MCF 10A (cell line): ENCODE measurements around the gene BHLHA9. TPM values are rescaled to one million over a fixed set of nuclear protein-coding genes. Genes with fewer than 3 reads are reported as not detected.

ENCODE experiments used
- total RNA-seq: library from RNA; stranded (reverse); gene quantifications from 2 replicates; pipeline ENCODE4 v1.2.3, GENCODE V29; 2022

BHLHA9 gene
- total RNA-seq, 1 experiment from 2014 or later = not detected

Other genes with a start within 250 kb of the BHLHA9 start
- gene ABR, start 90.5 kb upstream of the BHLHA9 start, total RNA-seq = 44.7 and 54.2 TPM in 2 replicates
- not detected in 2 replicates for gene TRARG1, start 9.2 kb downstream of the BHLHA9 start, total RNA-seq
- 813 and 886 TPM in 2 replicates for gene YWHAE, start 129.8 kb downstream of the BHLHA9 start, total RNA-seq
- 70.6 and 82.9 TPM in 2 replicates for gene CRK, start 185.8 kb downstream of the BHLHA9 start, total RNA-seq
- 175 and 216 TPM in 2 replicates for gene MYO1C, start 222.2 kb downstream of the BHLHA9 start, total RNA-seq
- 25.5 and 28.9 TPM in 2 replicates for gene INPP5K, start 246.2 kb downstream of the BHLHA9 start, total RNA-seq